Vagina (tissue), 2 donors: ENCODE measurements around the gene IL17RA.

Source experiments
- POLR2A ChIP-seq, 2 donors: fragments of 450-650 bp; IDR thresholded peaks; one replicate each; pipeline ENCODE4 v1.6.1; 2017; ENCODE audit warnings: antibody characterized with exemption in 2 of 2, mild to moderate bottlenecking in 2 of 2, moderate library complexity in 2 of 2
- POLR2AphosphoS5 ChIP-seq, 2 donors: sonication (generic); formaldehyde crosslinking; IDR thresholded peaks; one replicate each; pipeline ENCODE4 v1.9.0; 2017; ENCODE audit warnings: antibody characterized with exemption in 2 of 2, mild to moderate bottlenecking in 2 of 2, low read depth in 1 of 2; ENCODE audit not compliant: insufficient read depth in 1 of 2
- TF ChIP-seq, protein P1 (sequence below), 3 experiments: fragments of 450-650 bp in 2 of 3; fragments of 200-600 bp in 1 of 3; sonication (generic) in 1 of 3; IDR thresholded peaks; one replicate each; pipeline ENCODE4 v1.5.1; 2017 to 2019; ENCODE audit warnings: antibody characterized with exemption in 3 of 3, mild to moderate bottlenecking in 2 of 3, moderate library complexity in 2 of 3

GRCh38 chr22:17157714-17158113 lies 72.9 kb downstream of the IL17RA start:
- TF ChIP-seq, protein P1, sequence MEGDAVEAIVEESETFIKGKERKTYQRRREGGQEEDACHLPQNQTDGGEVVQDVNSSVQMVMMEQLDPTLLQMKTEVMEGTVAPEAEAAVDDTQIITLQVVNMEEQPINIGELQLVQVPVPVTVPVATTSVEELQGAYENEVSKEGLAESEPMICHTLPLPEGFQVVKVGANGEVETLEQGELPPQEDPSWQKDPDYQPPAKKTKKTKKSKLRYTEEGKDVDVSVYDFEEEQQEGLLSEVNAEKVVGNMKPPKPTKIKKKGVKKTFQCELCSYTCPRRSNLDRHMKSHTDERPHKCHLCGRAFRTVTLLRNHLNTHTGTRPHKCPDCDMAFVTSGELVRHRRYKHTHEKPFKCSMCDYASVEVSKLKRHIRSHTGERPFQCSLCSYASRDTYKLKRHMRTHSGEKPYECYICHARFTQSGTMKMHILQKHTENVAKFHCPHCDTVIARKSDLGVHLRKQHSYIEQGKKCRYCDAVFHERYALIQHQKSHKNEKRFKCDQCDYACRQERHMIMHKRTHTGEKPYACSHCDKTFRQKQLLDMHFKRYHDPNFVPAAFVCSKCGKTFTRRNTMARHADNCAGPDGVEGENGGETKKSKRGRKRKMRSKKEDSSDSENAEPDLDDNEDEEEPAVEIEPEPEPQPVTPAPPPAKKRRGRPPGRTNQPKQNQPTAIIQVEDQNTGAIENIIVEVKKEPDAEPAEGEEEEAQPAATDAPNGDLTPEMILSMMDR (IDR thresholded peaks at IDR 0.05): no peak
- TF ChIP-seq POLR2AphosphoS5 (IDR thresholded peaks at IDR 0.05; ENCODE audit: insufficient read depth in 1 of 2, low read depth in 1 of 2) (no peak), POLR2A (IDR thresholded peaks at IDR 0.05) (no peak)
